ENCODE measurements around the gene MUC16. TPM values are rescaled to one million over a fixed set of nuclear protein-coding genes. Genes with fewer than 3 reads are reported as not detected.

Gene MUC16
- total RNA-seq, 4 donors from 2014 or later = 0.88 to 5.6 (median 1.7) TPM

GRCh38 chr19:9009431-9009830 lies 778 bp downstream of the MUC16 start:
- no peak for DNase-seq
- Histone ChIP-seq H3K27me3 (no peaks in the 10 kb centered on the region), H3K27ac (no peak overlapping the region), H3K4me3 (no peak overlapping the region), H3K4me1 (no peaks in the 10 kb centered on the region), H3K36me3 (no peaks in the 10 kb centered on the region), H3K9me3 (no peaks in the 10 kb centered on the region)
- TF ChIP-seq CTCF (IDR thresholded peaks at IDR 0.05) = no peak
- no peak for TF ChIP-seq POLR2A (IDR thresholded peaks at IDR 0.05)
- intact Hi-C loops (cut with DNase I; ENCODE audit: low total_unique reads) = no loop called here

GRCh38 chr19:9008667-9009066 lies 1.5 kb downstream of the MUC16 start:
- no peak for DNase-seq
- Histone ChIP-seq H3K27me3 (no peaks in the 10 kb centered on the region), H3K4me3 (no peak overlapping the region), H3K9me3 (no peaks in the 10 kb centered on the region), H3K4me1 (no peaks in the 10 kb centered on the region), H3K36me3 (no peaks in the 10 kb centered on the region), H3K27ac (no peak overlapping the region)
- intact Hi-C loops (cut with DNase I; ENCODE audit: low total_unique reads) = no loop called here
- TF ChIP-seq POLR2A (IDR thresholded peaks at IDR 0.05) (no peak), CTCF (IDR thresholded peaks at IDR 0.05) (no peak)

- no peak for DNase-seq
- TF ChIP-seq POLR2A (IDR thresholded peaks at IDR 0.05) (no peak), CTCF (IDR thresholded peaks at IDR 0.05) (no peak)
- Histone ChIP-seq H3K27me3 (no peaks in the 10 kb centered on the region), H3K4me1 (no peaks in the 10 kb centered on the region), H3K27ac (no peak overlapping the region), H3K4me3 (no peak overlapping the region), H3K9me3 (no peaks in the 10 kb centered on the region), H3K36me3 (no peaks in the 10 kb centered on the region)
- intact Hi-C loops (cut with DNase I; ENCODE audit: low total_unique reads) = no loop called here
These were observed 9.3 kb downstream of the MUC16 start for GRCh38 chr19:9000933-9001332.

- no peak overlapping the region for H3K4me3 ChIP-seq
- no peaks in the 10 kb centered on the region for H3K36me3 ChIP-seq
- TF ChIP-seq POLR2A (IDR thresholded peaks at IDR 0.05) (no peak), CTCF (IDR thresholded peaks at IDR 0.05) (no peak)
- H3K9me3 ChIP-seq = no peaks in the 10 kb centered on the region
- intact Hi-C loops (cut with DNase I; ENCODE audit: low total_unique reads) = no loop called here
- DNase-seq = no peak
- no peaks in the 10 kb centered on the region for H3K4me1 ChIP-seq
- no peak overlapping the region for H3K27ac ChIP-seq
- no peaks in the 10 kb centered on the region for H3K27me3 ChIP-seq
These were observed 22.0 kb downstream of the MUC16 start for GRCh38 chr19:8988204-8988603.

- Histone ChIP-seq H3K4me1 (no peaks in the 10 kb centered on the region), H3K36me3 (no peaks in the 10 kb centered on the region), H3K27me3 (no peaks in the 10 kb centered on the region), H3K27ac (no peak overlapping the region), H3K9me3 (no peaks in the 10 kb centered on the region), H3K4me3 (no peak overlapping the region)
- intact Hi-C loops (cut with DNase I; ENCODE audit: low total_unique reads) = no loop called here
- no peak for DNase-seq
- TF ChIP-seq POLR2A (IDR thresholded peaks at IDR 0.05) (no peak), CTCF (IDR thresholded peaks at IDR 0.05) (no peak)
These were observed 23.9 kb downstream of the MUC16 start for GRCh38 chr19:8986296-8986695.
